C4-2B (cell line): ENCODE measurements around the gene AGBL1.

Experiments
- CTCF ChIP-seq: fragments of 450-650 bp; conservative IDR thresholded peaks from 2 replicates; pipeline ENCODE4 v1.5.1; 2017; ENCODE audit warnings: mild to moderate bottlenecking
- ZFX ChIP-seq: fragments of 450-650 bp; IDR thresholded peaks from 2 replicates; pipeline ENCODE4 v1.6.1; 2017

DNA sequence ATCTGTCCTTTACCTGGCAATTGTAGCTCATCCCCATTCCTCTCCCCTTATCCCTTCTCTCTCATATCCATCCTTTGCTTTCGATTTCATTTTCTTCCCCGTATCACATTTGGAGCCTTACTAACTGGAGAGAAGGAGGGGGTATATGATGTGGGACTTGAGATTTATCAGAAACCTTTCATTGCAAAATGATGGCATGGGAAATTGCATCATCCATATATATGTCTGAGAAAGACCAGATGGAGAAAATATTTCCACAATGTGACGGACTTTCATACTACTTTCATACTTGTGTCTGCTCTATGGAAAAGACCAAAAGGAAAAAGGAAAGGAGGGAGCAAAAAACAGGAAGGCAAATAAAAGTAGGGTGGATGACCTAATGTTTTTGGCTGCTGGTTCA, 675.2 kb downstream of the AGBL1 start:
- TF ChIP-seq CTCF: no peak
- TF ChIP-seq ZFX: no peak
